Gastrocnemius medialis (tissue), 4 donors: Measurements from ENCODE around the gene CHRNA10. TPM values are rescaled to one million over a fixed set of nuclear protein-coding genes. Genes with fewer than 3 reads are reported as not detected.
A peak's percentile ranks its signal among the peaks of the same experiment; 100 is the strongest.

Source experiments
- ATAC-seq, 2 donors: fragments of 150-250 bp; one replicate each; pipeline ENCODE4 v1.9.1; 2016
- DNase-seq, 2 donors: peaks; one replicate each; pipeline ENCODE4 v3.0.0-alpha.2; 2019
- H3K27ac ChIP-seq, 4 donors: fragments of 200-600 bp; sonication (generic); 1 replicate in 1 of 4; 2 replicates in 3 of 4; pipeline ENCODE4 v1.5.1; 2016 to 2018; ENCODE audit warnings: mild to moderate bottlenecking in 2 of 4, moderate library complexity in 1 of 4
- H3K27me3 ChIP-seq, 3 donors: fragments of 200-600 bp; sonication (generic) in 2 of 3; 1 replicate in 1 of 3; 2 replicates in 2 of 3; pipeline versions ENCODE4 v1.5.1 to v1.6.0; 2016 to 2019; ENCODE audit warnings: mild to moderate bottlenecking in 1 of 3, moderate library complexity in 1 of 3
- H3K36me3 ChIP-seq, 2 donors: fragments of 200-600 bp; sonication (generic) in 1 of 2; one replicate each; pipeline ENCODE4 v1.5.1; 2017 to 2018
- H3K4me1 ChIP-seq, 2 donors: fragments of 200-600 bp; sonication (generic) in 1 of 2; one replicate each; pipeline ENCODE4 v1.5.1; 2016 to 2017; ENCODE audit warnings: mild to moderate bottlenecking in 2 of 2
- H3K4me3 ChIP-seq, 4 donors: fragments of 200-600 bp; sonication (generic) in 3 of 4; 1 replicate in 1 of 4; 2 replicates in 3 of 4; pipeline ENCODE4 v1.5.1; 2016 to 2019; ENCODE audit warnings: mild to moderate bottlenecking in 2 of 4
- H3K9me3 ChIP-seq, 3 donors: fragments of 200-600 bp; sonication (generic) in 2 of 3; 1 replicate in 1 of 3; 2 replicates in 2 of 3; pipeline ENCODE4 v1.5.1; 2016 to 2019
- POLR2A ChIP-seq, 2 donors: fragments of 450-650 bp; IDR thresholded peaks; one replicate each; pipeline ENCODE4 v1.6.1; 2017; ENCODE audit warnings: antibody characterized with exemption in 2 of 2, mild to moderate bottlenecking in 2 of 2, moderate library complexity in 2 of 2
- in situ Hi-C, 4 donors: fragments of 200-750 bp; cut with MboI; loops; one replicate each; pipeline versions ENCODE4 v1.15.0 to v1.8.0; 2017; ENCODE audit warnings: low sequenced_read_pairs in 4 of 4
- intact Hi-C: fragments of 100-400 bp; cut with DNase I; formaldehyde crosslinking; loops from one replicate; pipeline ENCODE4 v1.15.1; 2023; ENCODE audit warnings: low total_unique reads
- total RNA-seq, 4 donors: library from RNA; depleted of rRNA; stranded (reverse); fragments of >200 nt; gene quantifications; one replicate each; pipeline versions ENCODE4 v1.1.0 to v1.2.3, GENCODE V29; 2016
- TF ChIP-seq, protein P1 (sequence below), 5 experiments: fragments of 450-650 bp in 3 of 5; fragments of 200-600 bp in 2 of 5; sonication (generic) in 2 of 5; IDR thresholded peaks in 4 of 5; conservative IDR thresholded peaks in 1 of 5; 1 replicate in 4 of 5; 2 replicates in 1 of 5; pipeline ENCODE4 v1.5.1; 2016 to 2019; ENCODE audit warnings: antibody characterized with exemption in 5 of 5, mild to moderate bottlenecking in 3 of 5, moderate library complexity in 3 of 5

CHRNA10 gene
- total RNA-seq, 4 donors from 2014 or later, result 0.24 to 3.3 TPM; not detected in 2

DNA sequence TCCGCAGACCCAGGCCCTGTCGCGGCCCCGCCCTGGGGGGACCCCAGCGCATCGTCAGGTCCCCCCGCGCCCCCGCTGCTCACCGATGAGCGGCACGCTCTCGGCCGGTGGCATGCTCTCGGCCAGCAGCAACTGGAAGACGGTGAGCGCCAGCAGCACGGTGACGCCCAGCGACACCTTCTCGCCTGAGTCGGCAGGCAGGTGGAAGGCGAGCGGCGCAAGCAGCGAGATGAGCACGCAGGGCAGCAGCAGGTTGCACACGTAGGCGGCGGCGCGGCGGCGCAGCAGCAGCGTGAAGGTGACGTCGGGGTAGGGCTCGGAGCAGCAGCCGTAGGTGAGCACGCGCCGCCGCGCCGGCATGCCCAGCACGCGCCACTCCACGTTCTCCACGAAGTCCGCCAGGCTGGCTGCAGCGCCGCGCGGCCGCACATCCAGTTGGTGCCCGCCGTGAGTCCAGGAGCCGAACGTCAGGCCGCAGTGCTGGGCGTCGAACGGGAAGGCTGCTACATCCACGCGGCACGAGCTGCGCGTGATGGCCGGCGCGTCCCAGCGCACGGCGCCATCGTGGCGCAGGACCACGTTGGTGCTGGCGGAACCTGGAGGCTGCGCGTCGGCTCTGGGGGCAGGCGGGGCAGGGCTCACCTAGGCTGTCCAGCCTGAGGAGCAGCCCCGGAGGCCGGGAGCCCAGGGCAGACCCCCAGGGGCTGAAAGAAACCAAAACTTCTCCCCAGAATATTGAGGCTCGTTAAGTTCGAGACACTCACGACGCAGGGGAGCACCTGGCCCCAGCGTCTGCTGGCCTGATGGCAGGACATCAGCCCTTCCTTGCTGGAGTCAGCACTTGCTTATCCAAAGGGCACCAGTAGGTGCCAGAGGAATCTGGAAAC is 3.8 kb downstream of the CHRNA10 start:
- no peak for DNase-seq
- in situ Hi-C loops, result no loop called here
- Histone ChIP-seq H3K27ac (no peak overlapping the region), H3K9me3 (no peaks in the 10 kb centered on the region), H3K36me3 (peaks cover 3 to 41% of the 10 kb centered on the region in 2 donors), H3K27me3 (no peaks in the 10 kb centered on the region), H3K4me3 (no peak overlapping the region), H3K4me1 (peaks cover 0 to 3% of the 10 kb centered on the region in 2 donors)
- intact Hi-C loops, result no loop called here
- ATAC-seq, result no peak
- no peak for TF ChIP-seq POLR2A (IDR thresholded peaks at IDR 0.05)
- TF ChIP-seq, protein P1, sequence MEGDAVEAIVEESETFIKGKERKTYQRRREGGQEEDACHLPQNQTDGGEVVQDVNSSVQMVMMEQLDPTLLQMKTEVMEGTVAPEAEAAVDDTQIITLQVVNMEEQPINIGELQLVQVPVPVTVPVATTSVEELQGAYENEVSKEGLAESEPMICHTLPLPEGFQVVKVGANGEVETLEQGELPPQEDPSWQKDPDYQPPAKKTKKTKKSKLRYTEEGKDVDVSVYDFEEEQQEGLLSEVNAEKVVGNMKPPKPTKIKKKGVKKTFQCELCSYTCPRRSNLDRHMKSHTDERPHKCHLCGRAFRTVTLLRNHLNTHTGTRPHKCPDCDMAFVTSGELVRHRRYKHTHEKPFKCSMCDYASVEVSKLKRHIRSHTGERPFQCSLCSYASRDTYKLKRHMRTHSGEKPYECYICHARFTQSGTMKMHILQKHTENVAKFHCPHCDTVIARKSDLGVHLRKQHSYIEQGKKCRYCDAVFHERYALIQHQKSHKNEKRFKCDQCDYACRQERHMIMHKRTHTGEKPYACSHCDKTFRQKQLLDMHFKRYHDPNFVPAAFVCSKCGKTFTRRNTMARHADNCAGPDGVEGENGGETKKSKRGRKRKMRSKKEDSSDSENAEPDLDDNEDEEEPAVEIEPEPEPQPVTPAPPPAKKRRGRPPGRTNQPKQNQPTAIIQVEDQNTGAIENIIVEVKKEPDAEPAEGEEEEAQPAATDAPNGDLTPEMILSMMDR (IDR thresholded peaks at IDR 0.05 in 4 of 5, conservative IDR thresholded peaks at IDR 0.05 in 1 of 5), result no peak

DNA sequence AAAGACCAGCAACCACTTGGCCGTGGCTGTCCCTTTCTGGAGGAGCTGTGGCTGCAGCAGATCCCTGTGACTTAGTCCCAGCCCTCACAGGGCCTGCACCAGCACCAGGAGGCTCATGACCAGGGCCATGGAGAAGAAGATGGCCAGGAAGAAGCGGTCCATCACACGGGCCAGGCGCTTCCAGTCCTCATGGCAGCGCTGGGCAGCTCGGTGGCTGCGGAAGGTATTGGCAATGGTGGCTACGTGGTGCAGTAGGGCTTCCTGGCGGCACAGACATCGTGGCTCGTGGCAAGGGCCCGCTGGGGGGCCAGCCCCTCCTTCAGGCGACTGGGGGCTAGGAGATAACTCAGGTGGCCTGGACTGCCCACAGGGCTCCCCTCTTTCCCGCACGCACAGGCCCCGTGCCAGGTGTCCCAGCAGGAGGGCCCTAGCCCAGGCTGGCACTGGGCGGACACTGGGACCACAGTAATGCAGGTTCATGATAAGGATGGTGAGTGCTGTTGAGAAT is 5.1 kb downstream of the CHRNA10 start:
- in situ Hi-C loops (no loop called here), intact Hi-C loops (no loop called here)
- DNase-seq (no peak), ATAC-seq (no peak)
- H3K27me3 ChIP-seq, result no peaks in the 10 kb centered on the region
- H3K9me3 ChIP-seq, result no peaks in the 10 kb centered on the region
- H3K36me3 ChIP-seq, result peaks cover 3 to 37% of the 10 kb centered on the region in 2 donors
- no peak overlapping the region for H3K4me3 ChIP-seq
- H3K4me1 ChIP-seq, result peaks cover 0 to 3% of the 10 kb centered on the region in 2 donors
- no peak overlapping the region for H3K27ac ChIP-seq
- TF ChIP-seq POLR2A (IDR thresholded peaks at IDR 0.05), result no peak
- TF ChIP-seq, protein P1 (IDR thresholded peaks at IDR 0.05 in 4 of 5, conservative IDR thresholded peaks at IDR 0.05 in 1 of 5), result no peak

DNA sequence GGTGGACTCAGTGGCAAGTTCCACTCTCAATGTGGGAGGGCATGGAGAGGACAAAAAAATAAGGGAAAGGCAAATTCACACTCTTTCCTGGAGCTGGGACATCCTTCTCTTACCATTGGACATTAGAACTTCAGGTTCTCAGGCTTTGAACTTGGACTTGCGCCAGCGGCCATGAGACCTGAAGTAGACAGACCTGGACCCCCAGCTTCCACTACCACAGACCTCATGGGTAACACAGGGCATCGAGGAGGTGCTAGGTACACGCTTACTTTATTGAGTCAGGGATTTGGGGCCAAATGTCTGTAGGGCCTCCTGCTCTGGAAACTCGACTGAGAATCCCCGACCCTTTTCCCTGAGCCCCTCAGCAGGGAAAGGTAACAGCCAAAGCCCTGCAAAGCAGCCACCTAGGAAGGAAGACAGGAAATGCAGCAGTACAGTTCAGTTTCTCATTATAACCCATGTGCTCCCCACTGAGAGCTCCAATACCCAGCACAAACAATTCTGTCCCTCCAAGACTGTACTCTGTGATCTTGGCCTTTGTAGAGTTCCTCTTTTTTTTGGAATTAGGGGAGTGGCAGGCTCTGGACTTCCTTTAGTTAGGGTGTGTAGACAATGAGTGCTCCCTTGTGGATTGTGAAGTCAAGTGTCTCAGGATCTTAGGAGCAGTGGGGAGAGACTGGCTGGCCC is 5.7 kb downstream of the CHRNA10 start:
- Histone ChIP-seq H3K27ac (peak overlapping the region in 1 of 4 donors; percentile 31), H3K4me3 (no peak overlapping the region), H3K36me3 (peaks cover 3 to 37% of the 10 kb centered on the region in 2 donors), H3K4me1 (peaks cover 0 to 3% of the 10 kb centered on the region in 2 donors), H3K9me3 (no peaks in the 10 kb centered on the region), H3K27me3 (no peaks in the 10 kb centered on the region)
- DNase-seq (no peak), ATAC-seq (peak in 1 of 2 donors; percentile 27)
- in situ Hi-C loops (no loop called here), intact Hi-C loops (no loop called here)
- TF ChIP-seq, protein P1 (IDR thresholded peaks at IDR 0.05 in 4 of 5, conservative IDR thresholded peaks at IDR 0.05 in 1 of 5), result no peak

DNA sequence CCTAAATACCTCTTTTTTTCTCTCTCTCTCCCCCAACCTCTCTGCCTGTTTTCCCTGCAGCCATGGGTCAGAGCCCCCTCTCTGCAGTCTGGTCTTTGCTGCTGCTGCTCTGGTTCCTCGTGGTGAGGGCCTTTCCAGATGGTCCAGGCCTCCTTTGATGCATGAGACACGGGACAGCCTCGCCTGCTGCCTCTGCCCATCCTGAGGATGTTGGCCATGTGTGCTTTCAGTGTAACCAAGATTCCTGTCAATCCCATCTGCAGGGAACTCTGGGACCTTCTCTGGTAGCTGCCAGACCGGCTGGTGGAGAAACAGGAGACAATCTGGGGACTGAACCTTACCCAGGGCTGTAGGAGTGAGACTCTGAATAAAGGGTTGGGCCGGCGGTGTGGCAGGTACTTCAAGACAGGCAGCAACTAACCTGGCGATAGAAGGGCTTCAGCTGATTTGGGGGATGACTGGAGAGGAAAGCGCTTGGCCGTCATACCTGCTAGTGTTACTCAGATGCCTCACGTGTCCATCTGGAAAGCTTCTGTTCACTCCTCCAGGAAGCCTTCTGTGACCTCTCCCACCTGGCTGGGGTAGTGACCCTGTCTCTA is 7.1 kb downstream of the CHRNA10 start:
- peaks cover 0 to 37% of the 10 kb centered on the region in 2 donors for H3K36me3 ChIP-seq
- TF ChIP-seq, protein P1 (IDR thresholded peaks at IDR 0.05 in 4 of 5, conservative IDR thresholded peaks at IDR 0.05 in 1 of 5), result no peak
- no peak for TF ChIP-seq POLR2A (IDR thresholded peaks at IDR 0.05)
- DNase-seq, result no peak

More for the DNA sequence above, 7.1 kb downstream of the CHRNA10 start:
- Histone ChIP-seq H3K4me3 (no peak overlapping the region), H3K9me3 (no peaks in the 10 kb centered on the region), H3K4me1 (peaks cover 0 to 3% of the 10 kb centered on the region in 2 donors), H3K27ac (peak overlapping the region in 1 of 4 donors; percentile 18), H3K27me3 (no peaks in the 10 kb centered on the region)
- intact Hi-C loops (no loop called here), in situ Hi-C loops (no loop called here)
- no peak for ATAC-seq
